Nephron (organoid): Measurements from ENCODE around the gene PRDM12.

Experiments
- H3K27ac Mint-ChIP-seq, 3 experiments: 2 replicates each; pipeline ENCODE4 v1.8.0; 2020; ENCODE audit warnings: mixed read lengths in 3 of 3, mild to moderate bottlenecking in 2 of 3, moderate library complexity in 1 of 3
- H3K27me3 Mint-ChIP-seq: 2 replicates; pipeline ENCODE4 v1.8.0; 2021; ENCODE audit warnings: low read depth, mild to moderate bottlenecking, moderate library complexity, mixed read lengths
- H3K36me3 Mint-ChIP-seq: 2 replicates; pipeline ENCODE4 v1.8.0; 2020; ENCODE audit warnings: low read depth, mixed read lengths
- H3K4me1 Mint-ChIP-seq: 2 replicates; pipeline ENCODE4 v1.8.0; 2020; ENCODE audit warnings: mixed read lengths
- H3K4me3 Mint-ChIP-seq, 3 experiments: 2 replicates each; pipeline ENCODE4 v1.8.0; 2020; ENCODE audit warnings: mild to moderate bottlenecking in 3 of 3, mixed read lengths in 3 of 3, moderate library complexity in 2 of 3
- H3K9me3 Mint-ChIP-seq: 2 replicates; pipeline ENCODE4 v1.8.0; 2020; ENCODE audit warnings: mixed read lengths
- TF ChIP-seq, protein P1 (sequence below), 3 experiments: fragments of 200-600 bp; sonication (generic); IDR thresholded peaks; one replicate each; pipeline ENCODE4 v1.5.0; 2021; ENCODE audit warnings: antibody characterized with exemption in 3 of 3; ENCODE audit not compliant: unreplicated experiment in 3 of 3

PRDM12 gene

DNA sequence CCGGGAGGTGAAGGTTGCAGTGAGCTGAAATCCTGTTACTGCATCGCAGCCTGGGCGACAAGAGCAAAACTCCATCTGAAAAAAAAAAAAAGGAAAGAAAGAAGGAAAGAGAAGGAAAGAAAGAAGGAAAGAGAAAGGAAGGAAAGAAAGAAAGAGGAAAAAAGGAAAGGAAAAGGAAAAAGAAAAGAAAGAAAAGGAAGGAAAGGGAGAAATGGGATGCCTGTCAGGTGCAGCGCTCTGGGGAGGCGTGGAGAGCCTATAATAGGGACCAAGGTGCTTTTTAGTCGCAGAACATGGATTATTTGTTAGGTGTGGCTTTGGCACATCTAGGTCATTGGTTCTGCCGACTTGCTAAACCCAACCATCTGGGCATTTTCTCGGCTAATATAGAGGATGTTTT is 47.1 kb downstream of the PRDM12 start:
- TF ChIP-seq, protein P1, sequence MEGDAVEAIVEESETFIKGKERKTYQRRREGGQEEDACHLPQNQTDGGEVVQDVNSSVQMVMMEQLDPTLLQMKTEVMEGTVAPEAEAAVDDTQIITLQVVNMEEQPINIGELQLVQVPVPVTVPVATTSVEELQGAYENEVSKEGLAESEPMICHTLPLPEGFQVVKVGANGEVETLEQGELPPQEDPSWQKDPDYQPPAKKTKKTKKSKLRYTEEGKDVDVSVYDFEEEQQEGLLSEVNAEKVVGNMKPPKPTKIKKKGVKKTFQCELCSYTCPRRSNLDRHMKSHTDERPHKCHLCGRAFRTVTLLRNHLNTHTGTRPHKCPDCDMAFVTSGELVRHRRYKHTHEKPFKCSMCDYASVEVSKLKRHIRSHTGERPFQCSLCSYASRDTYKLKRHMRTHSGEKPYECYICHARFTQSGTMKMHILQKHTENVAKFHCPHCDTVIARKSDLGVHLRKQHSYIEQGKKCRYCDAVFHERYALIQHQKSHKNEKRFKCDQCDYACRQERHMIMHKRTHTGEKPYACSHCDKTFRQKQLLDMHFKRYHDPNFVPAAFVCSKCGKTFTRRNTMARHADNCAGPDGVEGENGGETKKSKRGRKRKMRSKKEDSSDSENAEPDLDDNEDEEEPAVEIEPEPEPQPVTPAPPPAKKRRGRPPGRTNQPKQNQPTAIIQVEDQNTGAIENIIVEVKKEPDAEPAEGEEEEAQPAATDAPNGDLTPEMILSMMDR (IDR thresholded peaks at IDR 0.05; ENCODE audit: unreplicated experiment in 3 of 3): no peak
- Mint-ChIP-seq H3K27ac (peak overlapping the region in 2 of 3 experiments; percentile 41 to 47), H3K4me1 (peaks cover 24% of the 10 kb centered on the region), H3K36me3 (no peaks in the 10 kb centered on the region), H3K9me3 (no peaks in the 10 kb centered on the region), H3K27me3 (no peaks in the 10 kb centered on the region), H3K4me3 (peak overlapping the region; percentile 76 to 96 (median 95))

DNA sequence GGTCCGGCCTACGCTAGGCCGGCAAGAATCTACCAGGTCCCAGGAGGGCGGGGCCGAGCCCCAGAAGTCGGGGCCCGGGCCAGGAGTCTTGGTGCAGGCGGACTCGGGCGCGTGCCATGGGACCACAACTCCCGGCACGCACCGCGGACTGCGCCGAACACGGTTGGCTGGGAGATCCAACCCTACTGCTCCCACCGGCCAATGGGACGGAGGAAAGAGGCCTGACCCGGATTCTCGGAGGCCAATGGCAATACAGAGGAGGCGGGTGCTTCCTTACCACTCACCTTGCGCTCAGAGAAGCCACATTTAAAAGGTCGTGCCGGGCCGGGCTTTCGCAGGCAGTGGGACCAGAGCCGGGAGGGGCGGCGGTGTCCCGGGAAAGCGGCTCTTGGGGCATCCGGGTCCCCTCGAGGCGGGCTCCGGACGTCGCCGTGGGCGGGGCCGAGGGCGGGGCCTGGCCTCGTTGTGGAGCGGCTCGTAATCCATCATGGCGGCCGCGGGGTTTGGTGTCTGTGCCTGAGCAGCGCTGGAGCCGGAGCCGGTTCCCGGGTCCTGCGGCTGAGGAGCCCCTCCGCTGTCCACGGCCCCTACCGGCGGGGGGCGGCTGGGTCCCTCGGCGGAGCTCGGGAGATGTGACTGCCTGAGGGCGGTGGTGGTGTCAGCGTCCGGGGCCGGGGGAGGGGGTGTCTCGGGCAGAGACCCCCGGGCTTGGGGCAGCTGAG is 48.3 kb downstream of the PRDM12 start:
- TF ChIP-seq, protein P1 (IDR thresholded peaks at IDR 0.05; ENCODE audit: unreplicated experiment in 3 of 3): no peak
- H3K4me3 Mint-ChIP-seq: peak overlapping the region; percentile 93 to 96 (median 95)

DNA sequence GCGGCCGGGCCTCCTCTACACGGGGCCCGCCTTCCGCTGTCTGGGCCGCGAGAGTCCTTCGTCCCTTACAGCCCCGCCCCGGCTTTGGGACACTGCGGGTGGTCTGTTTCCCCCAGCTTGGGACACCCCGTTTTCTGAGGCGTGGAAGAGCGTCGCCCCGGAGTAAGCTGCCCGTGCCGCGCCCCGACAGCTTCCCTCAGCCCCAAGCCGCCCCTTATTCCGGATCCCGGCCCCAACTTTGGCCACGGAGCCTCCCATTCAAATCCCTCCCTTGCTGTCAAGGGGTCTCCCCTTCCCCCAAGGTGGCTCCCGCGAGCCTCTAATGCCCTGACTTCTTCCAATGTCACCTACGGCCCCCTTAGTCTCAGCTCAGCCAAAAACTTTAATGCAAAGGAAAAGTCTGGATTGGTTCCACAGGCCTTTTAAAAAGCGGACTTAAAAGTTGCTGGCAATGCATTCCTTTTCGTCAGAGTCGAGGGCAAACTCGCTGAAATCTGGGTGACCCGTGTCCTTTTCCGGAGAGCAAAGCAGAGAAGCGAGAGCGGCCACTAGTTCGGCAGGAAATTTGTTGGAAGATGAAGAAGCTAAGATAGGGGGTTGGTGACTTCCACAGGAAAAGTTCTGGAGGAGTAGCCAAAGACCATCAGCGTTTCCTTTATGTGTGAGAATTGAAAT is 49.0 kb downstream of the PRDM12 start:
- H3K4me3 Mint-ChIP-seq: peak overlapping the region; percentile 93 to 96 (median 95)
- peaks cover 24% of the 10 kb centered on the region for H3K4me1 Mint-ChIP-seq
- H3K36me3 Mint-ChIP-seq: no peaks in the 10 kb centered on the region
- H3K27ac Mint-ChIP-seq: peak overlapping the region; percentile 81 to 99 (median 93)
- H3K9me3 Mint-ChIP-seq: no peaks in the 10 kb centered on the region
- TF ChIP-seq, protein P1 (IDR thresholded peaks at IDR 0.05; ENCODE audit: unreplicated experiment in 3 of 3): no peak
- H3K27me3 Mint-ChIP-seq: no peaks in the 10 kb centered on the region

More for the DNA sequence above, 48.3 kb downstream of the PRDM12 start:
- no peaks in the 10 kb centered on the region for H3K9me3 Mint-ChIP-seq
- H3K4me1 Mint-ChIP-seq: peaks cover 24% of the 10 kb centered on the region
- no peaks in the 10 kb centered on the region for H3K27me3 Mint-ChIP-seq
- peak overlapping the region; percentile 81 to 99 (median 96) for H3K27ac Mint-ChIP-seq
- no peaks in the 10 kb centered on the region for H3K36me3 Mint-ChIP-seq

DNA sequence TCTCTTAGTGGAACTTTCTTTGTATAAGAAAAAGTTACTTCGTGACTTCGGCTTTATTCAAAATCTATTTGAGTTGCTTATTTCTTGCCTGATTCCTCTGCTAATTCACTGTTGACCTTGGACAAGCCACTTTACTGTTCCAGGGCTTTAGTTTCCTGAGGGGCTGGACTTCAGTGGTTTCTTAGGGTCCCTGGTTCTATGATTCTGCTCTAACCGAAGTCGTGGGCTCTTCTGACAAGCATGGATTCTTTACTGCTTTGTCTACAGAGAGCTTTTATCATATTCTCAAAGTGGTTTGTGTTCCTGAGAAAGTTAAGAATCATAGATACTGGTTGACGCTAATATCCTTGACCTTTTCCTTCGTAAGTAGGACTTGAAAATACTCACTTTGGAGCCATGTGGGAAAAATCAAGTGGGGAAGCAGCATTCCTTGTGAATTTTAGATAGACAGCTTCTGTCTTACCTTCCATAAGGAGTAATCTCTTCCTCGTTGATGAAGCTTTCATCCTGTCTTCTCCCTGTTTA is 50.3 kb downstream of the PRDM12 start:
- Mint-ChIP-seq H3K27me3 (no peaks in the 10 kb centered on the region), H3K27ac (peak overlapping the region; percentile 81 to 99 (median 84)), H3K4me1 (peaks cover 24% of the 10 kb centered on the region), H3K4me3 (peak overlapping the region; percentile 93 to 96 (median 95)), H3K36me3 (no peaks in the 10 kb centered on the region), H3K9me3 (no peaks in the 10 kb centered on the region)
- TF ChIP-seq, protein P1 (IDR thresholded peaks at IDR 0.05; ENCODE audit: unreplicated experiment in 3 of 3): no peak

DNA sequence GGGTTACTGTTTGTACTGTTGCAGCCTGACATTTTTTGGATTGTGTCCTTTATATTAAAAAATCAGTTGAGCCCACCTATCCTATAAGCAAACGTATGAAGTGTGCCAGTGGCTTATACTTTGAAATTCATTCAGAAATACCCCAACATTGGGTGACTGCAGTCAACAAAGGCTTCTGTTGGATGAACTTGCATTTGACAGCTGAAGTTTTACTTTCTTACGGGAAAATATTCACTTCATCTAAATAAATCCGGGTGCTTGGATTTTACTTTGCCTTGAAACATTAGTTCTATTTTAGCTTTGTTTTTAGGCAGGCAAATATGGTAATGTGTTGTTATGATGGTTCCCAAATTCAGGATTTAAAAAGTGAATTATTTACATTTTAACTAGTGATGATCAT is 50.9 kb downstream of the PRDM12 start:
- Mint-ChIP-seq H3K27ac (peak overlapping the region; percentile 81 to 99 (median 84)), H3K27me3 (no peaks in the 10 kb centered on the region)
- TF ChIP-seq, protein P1 (IDR thresholded peaks at IDR 0.05; ENCODE audit: unreplicated experiment in 3 of 3): no peak

More for the DNA sequence above, 50.9 kb downstream of the PRDM12 start:
- Mint-ChIP-seq H3K4me3 (peak overlapping the region; percentile 93 to 96 (median 95)), H3K9me3 (no peaks in the 10 kb centered on the region), H3K36me3 (peaks cover 2% of the 10 kb centered on the region), H3K4me1 (peaks cover 24% of the 10 kb centered on the region)
